ENCODE data around the gene MED29. TPM values are rescaled to one million over a fixed set of nuclear protein-coding genes. Genes with fewer than 3 reads are reported as not detected.

The MED29 gene
- total and polyA plus RNA-seq, 9 donors: 27.7 to 62.9 (median 55.0) TPM

- Histone ChIP-seq H3K4me3 (peak overlapping the region; percentile 68), H3K9me3 (no peaks in the 10 kb centered on the region), H3K27me3 (no peaks in the 10 kb centered on the region), H3K4me1 (ENCODE audit: insufficient read depth) (peaks cover 24% of the 10 kb centered on the region), H3K27ac (peak overlapping the region; percentile 68 to 90), H3K36me3 (no peaks in the 10 kb centered on the region)
- intact Hi-C loops (cut with DNase I): loop anchor here in 2 of 4 donors (2.0 kb wide), 2 partner anchors 17 to 31 kb away; partner anchors contain the start of gene SUPT5H (in 1 of the 2)
- TF ChIP-seq EP300 (IDR thresholded peaks at IDR 0.05): no peak
- TF ChIP-seq POLR2A (IDR thresholded peaks at IDR 0.05): peak; percentile 4
- WGBS, 3 donors: 0 to 1% (median 1%) methylated on average over 27 to 54 of the region's 54 CpGs
- peak; percentile 83 to 88 (median 85) for DNase-seq
Observed at GRCh38 chr19:39413272-39413910, 22.2 kb downstream of the MED29 start.

GRCh38 chr19:39413911-39414608 is 22.9 kb downstream of the MED29 start:
- Histone ChIP-seq H3K4me3 (peak overlapping the region; percentile 68), H3K36me3 (no peaks in the 10 kb centered on the region), H3K4me1 (ENCODE audit: insufficient read depth) (peaks cover 24% of the 10 kb centered on the region), H3K9me3 (no peaks in the 10 kb centered on the region), H3K27ac (peak overlapping the region; percentile 68 to 90), H3K27me3 (no peaks in the 10 kb centered on the region)
- peak; percentile 36 to 65 (median 59) for DNase-seq
- intact Hi-C loops (cut with DNase I): loop anchor here in 2 of 4 donors (2.0 kb wide), 2 partner anchors 17 to 31 kb away; partner anchors contain the start of gene SUPT5H (in 1 of the 2)
- TF ChIP-seq EP300 (IDR thresholded peaks at IDR 0.05) (no peak), POLR2A (IDR thresholded peaks at IDR 0.05) (no peak), CTCF (IDR thresholded peaks at IDR 0.05) (no peak)
- WGBS, 3 donors: 9 to 20% (median 13%) methylated on average over 18 of the region's 18 CpGs

GRCh38 chr19:39415111-39416046 is 24.2 kb downstream of the MED29 start:
- no peaks in the 10 kb centered on the region for H3K9me3 ChIP-seq
- 28 to 45% (median 30%) methylated on average over 34 to 35 of the region's 35 CpGs for WGBS, 3 donors
- H3K4me3 ChIP-seq: no peak overlapping the region
- no peaks in the 10 kb centered on the region for H3K36me3 ChIP-seq
- no peaks in the 10 kb centered on the region for H3K27me3 ChIP-seq
- intact Hi-C loops (cut with DNase I): no loop called here
- peak overlapping the region in 1 of 2 donors; percentile 21 for H3K27ac ChIP-seq
- peaks cover 24% of the 10 kb centered on the region for H3K4me1 ChIP-seq (ENCODE audit: insufficient read depth)
- TF ChIP-seq POLR2A (IDR thresholded peaks at IDR 0.05) (no peak), EP300 (IDR thresholded peaks at IDR 0.05) (no peak), CTCF (IDR thresholded peaks at IDR 0.05) (no peak)
- DNase-seq: peak in 3 of 5 donors; percentile 50 to 54 (median 51)

- Histone ChIP-seq H3K9me3 (no peaks in the 10 kb centered on the region), H3K36me3 (no peaks in the 10 kb centered on the region), H3K4me3 (no peak overlapping the region), H3K27ac (no peak overlapping the region), H3K4me1 (ENCODE audit: insufficient read depth) (peaks cover 18% of the 10 kb centered on the region), H3K27me3 (no peaks in the 10 kb centered on the region)
- no peak for TF ChIP-seq CTCF (IDR thresholded peaks at IDR 0.05)
- TF ChIP-seq EP300 (IDR thresholded peaks at IDR 0.05): no peak
- TF ChIP-seq POLR2A (IDR thresholded peaks at IDR 0.05): no peak
- 67 to 74% (median 69%) methylated on average over 25 to 27 of the region's 27 CpGs for WGBS, 3 donors
- intact Hi-C loops (cut with DNase I): no loop called here
- peak in 4 of 5 donors; percentile 46 to 64 (median 50) for DNase-seq
Observed at GRCh38 chr19:39416152-39417120, 25.3 kb downstream of the MED29 start.

All from ovary (tissue), 9 donors.